BJ (cell line): ENCODE results near the gene ECI2. TPM values are rescaled to one million over a fixed set of nuclear protein-coding genes. Genes with fewer than 3 reads are reported as not detected.

ENCODE experiments used
- CTCF ChIA-PET: fragments of 350-600 bp; formaldehyde crosslinking; extraction: SDS; loops from one replicate; lab custom pipeline; 2021; ENCODE audit warnings: antibody characterized with exemption, inconsistent platforms; lab: Yijun Ruan, JAX
- POLR2A ChIA-PET: fragments of 300-600 bp; sonication (Branson Sonifier 250); formaldehyde crosslinking; extraction: SDS; loops from one replicate; lab custom pipeline; 2021; ENCODE audit warnings: antibody characterized with exemption; lab: Charles Lee
- DNase-seq: peaks from one replicate; pipeline ENCODE4 v3.0.0-alpha.2; 2011; ENCODE audit warnings: low read depth
- H3K27me3 ChIP-seq: 2 replicates; pipeline ENCODE4 v1.6.0; 2011; ENCODE audit warnings: low read length; ENCODE audit not compliant: control insufficient read depth, insufficient read depth
- H3K36me3 ChIP-seq: 2 replicates; pipeline ENCODE4 v1.5.1; 2011; ENCODE audit warnings: low read length; ENCODE audit not compliant: control insufficient read depth, insufficient read depth
- H3K4me3 ChIP-seq: 2 replicates; pipeline ENCODE4 v1.5.1; 2011; ENCODE audit warnings: low read depth, mild to moderate bottlenecking, control low read depth, low read length
- CTCF ChIP-seq: IDR thresholded peaks from 2 replicates; pipeline ENCODE4 v1.5.1; 2011; ENCODE audit warnings: low read depth, mild to moderate bottlenecking, control low read depth, inconsistent platforms, low read length, moderate library complexity; ENCODE audit not compliant: insufficient read depth
- polyA plus RNA-seq: library from polyadenylated mRNA; depleted of rRNA; stranded (reverse); fragments of >200 nt; gene quantifications from 2 replicates; pipeline ENCODE4 v1.2.3, GENCODE V29; 2011

Gene ECI2
- polyA plus RNA-seq, 1 experiment, result 55.3 TPM

DNA sequence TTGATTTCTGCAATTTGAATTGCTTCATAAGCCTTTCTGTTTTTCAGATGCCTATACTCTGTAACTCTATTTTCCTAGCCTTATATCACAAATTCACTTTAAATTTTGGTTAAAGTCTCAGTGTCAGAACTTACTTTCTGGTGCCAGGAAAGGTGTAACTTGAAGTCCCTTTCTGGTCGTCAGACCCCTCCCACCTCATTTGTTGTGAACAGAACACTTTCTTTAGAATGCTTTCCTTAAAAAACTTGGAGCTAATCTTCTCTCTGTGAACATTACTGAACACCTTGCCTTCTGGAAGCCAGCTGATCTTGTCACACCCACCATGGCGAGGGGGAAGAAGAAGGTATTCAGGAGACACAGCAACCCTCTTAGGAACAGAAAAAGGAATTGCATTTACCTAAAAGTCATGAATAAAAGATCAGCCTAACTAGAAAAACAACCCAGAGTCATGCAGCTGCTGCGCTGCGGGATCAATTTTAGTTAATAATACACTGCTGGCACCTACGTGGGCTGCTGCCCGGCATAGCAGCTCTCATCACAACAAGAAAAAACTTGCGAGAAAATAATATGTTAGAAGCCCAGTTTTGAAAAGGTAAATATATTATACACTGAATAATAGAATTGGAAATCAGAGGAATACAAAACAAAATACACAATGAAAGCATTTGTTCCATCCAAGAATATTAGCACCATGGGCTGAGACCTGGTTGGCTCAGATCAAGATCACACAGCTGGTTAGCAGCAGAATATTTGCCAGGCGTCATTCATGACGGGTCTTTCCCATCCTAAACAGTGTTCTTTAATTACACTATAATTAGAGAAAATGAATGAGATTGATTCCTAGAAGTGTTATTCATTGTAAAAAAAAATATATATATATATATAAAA lies 50.7 kb downstream of the ECI2 start:
- H3K36me3 ChIP-seq, result no peaks in the 10 kb centered on the region
- H3K27me3 ChIP-seq, result no peaks in the 10 kb centered on the region
- ChIA-PET CTCF (no interaction called here), POLR2A (no interaction called here)
- no peak overlapping the region for H3K4me3 ChIP-seq
- no peak for TF ChIP-seq CTCF
- DNase-seq, result no peak

DNA sequence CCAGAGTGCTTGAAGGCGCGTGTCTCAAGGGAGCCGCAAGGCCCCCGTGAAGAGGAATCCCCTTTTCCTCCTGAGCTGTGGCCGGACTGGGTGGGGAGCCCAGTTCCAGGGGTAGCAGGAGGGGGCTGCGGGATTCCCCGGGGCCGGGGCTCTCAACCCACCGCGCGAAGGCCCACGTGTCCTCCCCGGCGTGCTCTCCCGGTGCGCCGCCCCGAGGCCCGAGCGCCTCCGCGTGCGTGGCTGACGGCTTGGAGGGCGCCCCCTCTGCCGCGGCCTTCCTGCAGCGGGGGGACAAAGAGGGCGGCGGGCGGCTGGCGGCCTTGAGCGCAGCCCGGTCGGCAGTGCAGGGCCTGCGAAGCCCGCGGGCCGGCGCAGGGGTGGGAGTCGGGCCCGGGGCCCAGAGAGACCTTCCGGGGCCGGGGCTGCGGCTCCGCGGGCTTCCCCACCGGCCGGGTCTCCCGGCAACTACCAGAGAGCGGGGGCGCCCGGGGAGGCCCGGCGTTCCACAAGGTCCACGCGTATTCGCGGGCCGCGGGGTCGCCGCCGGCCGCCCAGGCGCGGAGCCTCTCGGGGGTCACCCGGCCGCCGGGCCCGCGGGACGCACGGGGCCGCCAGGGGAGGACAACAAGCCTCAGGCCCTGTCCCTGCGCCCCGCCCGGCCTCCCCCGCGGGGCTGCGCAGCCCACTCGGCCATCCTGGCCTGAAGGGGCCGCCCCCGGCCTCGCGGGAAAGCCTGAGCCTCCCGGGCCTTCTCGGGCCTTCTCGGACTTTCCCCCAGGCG lies 56.5 kb downstream of the ECI2 start, which contains the start of gene FAM217A:
Gene FAM217A, minus strand, starts transcription at position 447 of the 781 bp plus-strand sequence. CDS start 1,723 bp downstream, outside the sequence.
- ChIA-PET POLR2A (no interaction called here), CTCF (interaction anchor here (0.7 kb wide), 1 partner anchor 43 kb away, joined by 3 read pairs; no protein-coding TSS in a partner anchor)
- H3K4me3 ChIP-seq, result no peak within 1 kb of the TSS

GRCh38 chr6:4074478-4075235 lies 60.7 kb downstream of the ECI2 start:
- no peak for DNase-seq
- ChIA-PET CTCF (interaction anchor here (1.1 to 1.5 kb wide), 2 partner anchors 11 to 12 kb away, joined by 3 read pairs; no protein-coding TSS in a partner anchor), POLR2A (no interaction called here)
- Histone ChIP-seq H3K27me3 (no peaks in the 10 kb centered on the region), H3K36me3 (no peaks in the 10 kb centered on the region), H3K4me3 (no peak overlapping the region)
- TF ChIP-seq CTCF, result no peak

More for the DNA sequence above, 56.5 kb downstream of the ECI2 start, which contains the start of gene FAM217A:
- DNase-seq, result no peak
- no peaks in the 10 kb centered on the region for H3K36me3 ChIP-seq
- no peak for TF ChIP-seq CTCF
- H3K27me3 ChIP-seq, result no peaks in the 10 kb centered on the region

GRCh38 chr6:4071330-4071729 lies 64.0 kb downstream of the ECI2 start:
- ChIA-PET CTCF (interaction anchor here (0.6 to 2.2 kb wide), 3 partner anchors 16 to 1231 kb away, joined by 3 to 5 read pairs (median 3); no protein-coding TSS in a partner anchor), POLR2A (no interaction called here)
- no peak overlapping the region for H3K4me3 ChIP-seq
- no peak for DNase-seq
- no peaks in the 10 kb centered on the region for H3K36me3 ChIP-seq
- H3K27me3 ChIP-seq, result no peaks in the 10 kb centered on the region
- no peak for TF ChIP-seq CTCF
